ENCODE measurements around the gene ARRB1. TPM values are rescaled to one million over a fixed set of nuclear protein-coding genes. Genes with fewer than 3 reads are reported as not detected.

Gene ARRB1
- total and polyA plus RNA-seq, 2 of the 13 experiments (the other 11 are each of a cell fraction or from before 2014, with no cell fraction given): 22.5 to 35.7 TPM

GRCh38 chr11:75242722-75243600 lies 108.5 kb downstream of the ARRB1 start:
- in situ Hi-C loops (cut with HindIII; ENCODE audit: extremely low pct_ligation_motif_present, low pct_unique_long_range_greater_than_20kb) (loop anchor here (10.0 kb wide), 1 partner anchor 308 kb away; no protein-coding TSS in a partner anchor), intact Hi-C loops (cut with micrococcal nuclease; ENCODE audit: unreplicated experiment) (no loop called here)
- BruUV-seq (replicated peaks): no TSS peak
- Histone ChIP-seq H3K27ac (ENCODE audit: extremely low read length, insufficient read depth, low read length) (no peak overlapping the region), H3K4me2 (ENCODE audit: low read depth, low read length) (no peak overlapping the region), H4K20me1 (ENCODE audit: insufficient read depth, low read length) (0 out of 2 replicates have a peak, but pooled peaks cover 2% of the 10 kb centered on the region), H2AFZ (ENCODE audit: low read length) (no peak overlapping the region), H3K36me3 (replicated peaks in 1 of 2; ENCODE audit: control insufficient read depth in 1 of 2, insufficient read depth in 2 of 2, low read length in 2 of 2) (no peaks in the 10 kb centered on the region), H3K4me3 (replicated peaks in 1 of 3; ENCODE audit: insufficient read depth in 1 of 3, low read depth in 2 of 3, low read length in 3 of 3) (no peak overlapping the region), H3K79me2 (ENCODE audit: insufficient read depth, low read length) (no peaks in the 10 kb centered on the region), H3K27me3 (ENCODE audit: control insufficient read depth in 1 of 2, insufficient read depth in 2 of 2, low read length in 2 of 2) (peaks cover 12 to 66% of the 10 kb centered on the region in 2 experiments), H3K9ac (ENCODE audit: insufficient read depth, low read depth, low read length) (no peak overlapping the region), H3K9me3 (ENCODE audit: low read length) (no peaks in the 10 kb centered on the region), H3K4me1 (ENCODE audit: insufficient read depth, low read length) (peaks cover 15% of the 10 kb centered on the region; the same call in 1 of the 2 replicates)
- FAIRE-seq: no peak
- POLR2A ChIA-PET: interaction anchor here (1.3 to 2.5 kb wide), 3 partner anchors 39 to 320 kb away, joined by 3 to 10 read pairs (median 3); no protein-coding TSS in a partner anchor
- no peak for TF ChIP-seq SOX5 (CRISPR knock-in tag; IDR thresholded peaks at IDR 0.05; ENCODE audit: borderline replicate concordance)
- TF ChIP-seq RFXAP (CRISPR knock-in tag; IDR thresholded peaks at IDR 0.05; ENCODE audit: borderline replicate concordance): no peak
- no peak for TF ChIP-seq WIZ (CRISPR knock-in tag; IDR thresholded peaks at IDR 0.05)
- no peak for TF ChIP-seq SP2 (CRISPR knock-in tag; IDR thresholded peaks at IDR 0.05)
- no peak for TF ChIP-seq ZFP36L1 (CRISPR knock-in tag; IDR thresholded peaks at IDR 0.05)
- TF ChIP-seq MAF1 (CRISPR knock-in tag; IDR thresholded peaks at IDR 0.05; ENCODE audit: borderline replicate concordance): no peak
- no peak for TF ChIP-seq FOXO1 (CRISPR knock-in tag; IDR thresholded peaks at IDR 0.05)
- TF ChIP-seq ZFP41 (CRISPR knock-in tag; IDR thresholded peaks at IDR 0.05; ENCODE audit: borderline replicate concordance): no peak
- TF ChIP-seq LCORL (IDR thresholded peaks at IDR 0.05): no peak
- no peak for TF ChIP-seq LCORL (CRISPR knock-in tag; IDR thresholded peaks at IDR 0.05)
- TF ChIP-seq CBX2 (IDR thresholded peaks at IDR 0.05; ENCODE audit: low read depth, low read length): no peak
- no peak for TF ChIP-seq CBX2 (CRISPR knock-in tag; IDR thresholded peaks at IDR 0.05; ENCODE audit: low read depth)
- no peak for TF ChIP-seq SNAI1 (CRISPR knock-in tag; IDR thresholded peaks at IDR 0.05; ENCODE audit: borderline replicate concordance)
- no peak for TF ChIP-seq DDIT3 (CRISPR knock-in tag; IDR thresholded peaks at IDR 0.05)
- TF ChIP-seq ZNF687 (CRISPR knock-in tag; IDR thresholded peaks at IDR 0.05): no peak
- TF ChIP-seq TIGD3 (CRISPR knock-in tag; IDR thresholded peaks at IDR 0.05; ENCODE audit: borderline replicate concordance): no peak
- no peak for TF ChIP-seq TP53 (CRISPR knock-in tag; conservative IDR thresholded peaks at IDR 0.05)
- CTCF ChIA-PET (ENCODE audit: low intra/inter-chr PET ratio, low total read pairs): interaction anchor here (2.3 kb wide), 1 partner anchor 102 kb away, joined by 43 read pairs; no protein-coding TSS in a partner anchor
- 46% methylated on average over 16 of the region's 16 CpGs for WGBS (ENCODE audit: low lambda C conversion rate)
- no peak for DNase-seq (ENCODE audit: low spot score)
- no peak for ATAC-seq
